NCI-H2227 (cell line): Measurements from ENCODE around the gene ITPR2.

Experiments used
- DNase-seq: peaks from one replicate; lab custom pipeline; 2025; ENCODE audit not compliant: unreplicated experiment; lab: John Stamatoyannopoulos, UW

Gene ITPR2

GRCh38 chr12:26711072-26711471 lies 121.9 kb downstream of the ITPR2 start:
- DNase-seq, result no peak

- no peak for DNase-seq
These were observed 127.1 kb downstream of the ITPR2 start for GRCh38 chr12:26705851-26706250.

- no peak for DNase-seq
These were observed 128.1 kb downstream of the ITPR2 start for GRCh38 chr12:26704684-26705460.

- no peak for DNase-seq
These were observed 128.8 kb downstream of the ITPR2 start for GRCh38 chr12:26704214-26704613.

- DNase-seq, result no peak
These were observed 130.3 kb downstream of the ITPR2 start for GRCh38 chr12:26702741-26703140.

- DNase-seq, result no peak
These were observed 131.3 kb downstream of the ITPR2 start for GRCh38 chr12:26701604-26702215.

- no peak for DNase-seq
These were observed 132.6 kb downstream of the ITPR2 start for GRCh38 chr12:26700430-26700829.

GRCh38 chr12:26699237-26699636 lies 133.8 kb downstream of the ITPR2 start:
- no peak for DNase-seq

GRCh38 chr12:26698186-26698585 lies 134.8 kb downstream of the ITPR2 start:
- no peak for DNase-seq

- no peak for DNase-seq
These were observed 135.8 kb downstream of the ITPR2 start for GRCh38 chr12:26697217-26697616.

GRCh38 chr12:26696613-26697092 lies 136.3 kb downstream of the ITPR2 start:
- no peak for DNase-seq

GRCh38 chr12:26696048-26696612 lies 136.9 kb downstream of the ITPR2 start:
- no peak for DNase-seq

GRCh38 chr12:26694402-26694801 lies 138.6 kb downstream of the ITPR2 start:
- no peak for DNase-seq

- no peak for DNase-seq
These were observed 140.6 kb downstream of the ITPR2 start for GRCh38 chr12:26692407-26692806.

GRCh38 chr12:26691234-26691970 lies 141.6 kb downstream of the ITPR2 start:
- DNase-seq, result no peak

GRCh38 chr12:26690601-26691000 lies 142.4 kb downstream of the ITPR2 start:
- no peak for DNase-seq

- no peak for DNase-seq
These were observed 143.6 kb downstream of the ITPR2 start for GRCh38 chr12:26689281-26689841.

- DNase-seq, result no peak
These were observed 144.6 kb downstream of the ITPR2 start for GRCh38 chr12:26688344-26688904.

- DNase-seq, result no peak
These were observed 146.6 kb downstream of the ITPR2 start for GRCh38 chr12:26686408-26686807.

GRCh38 chr12:26684101-26684500 lies 148.9 kb downstream of the ITPR2 start:
- no peak for DNase-seq

GRCh38 chr12:26683443-26683842 lies 149.6 kb downstream of the ITPR2 start:
- no peak for DNase-seq
